GM19035 (cell line): ENCODE results near the gene DCBLD2.
A peak's percentile ranks its signal among the peaks of the same experiment; 100 is the strongest.

Experiments
- ATAC-seq: cut with Tn5 transposase; IDR thresholded peaks from one replicate; pipeline ENCODE4 v1.9.1; 2021; ENCODE audit not compliant: unreplicated experiment

Gene DCBLD2, protein sequence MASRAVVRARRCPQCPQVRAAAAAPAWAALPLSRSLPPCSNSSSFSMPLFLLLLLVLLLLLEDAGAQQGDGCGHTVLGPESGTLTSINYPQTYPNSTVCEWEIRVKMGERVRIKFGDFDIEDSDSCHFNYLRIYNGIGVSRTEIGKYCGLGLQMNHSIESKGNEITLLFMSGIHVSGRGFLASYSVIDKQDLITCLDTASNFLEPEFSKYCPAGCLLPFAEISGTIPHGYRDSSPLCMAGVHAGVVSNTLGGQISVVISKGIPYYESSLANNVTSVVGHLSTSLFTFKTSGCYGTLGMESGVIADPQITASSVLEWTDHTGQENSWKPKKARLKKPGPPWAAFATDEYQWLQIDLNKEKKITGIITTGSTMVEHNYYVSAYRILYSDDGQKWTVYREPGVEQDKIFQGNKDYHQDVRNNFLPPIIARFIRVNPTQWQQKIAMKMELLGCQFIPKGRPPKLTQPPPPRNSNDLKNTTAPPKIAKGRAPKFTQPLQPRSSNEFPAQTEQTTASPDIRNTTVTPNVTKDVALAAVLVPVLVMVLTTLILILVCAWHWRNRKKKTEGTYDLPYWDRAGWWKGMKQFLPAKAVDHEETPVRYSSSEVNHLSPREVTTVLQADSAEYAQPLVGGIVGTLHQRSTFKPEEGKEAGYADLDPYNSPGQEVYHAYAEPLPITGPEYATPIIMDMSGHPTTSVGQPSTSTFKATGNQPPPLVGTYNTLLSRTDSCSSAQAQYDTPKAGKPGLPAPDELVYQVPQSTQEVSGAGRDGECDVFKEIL

DNA sequence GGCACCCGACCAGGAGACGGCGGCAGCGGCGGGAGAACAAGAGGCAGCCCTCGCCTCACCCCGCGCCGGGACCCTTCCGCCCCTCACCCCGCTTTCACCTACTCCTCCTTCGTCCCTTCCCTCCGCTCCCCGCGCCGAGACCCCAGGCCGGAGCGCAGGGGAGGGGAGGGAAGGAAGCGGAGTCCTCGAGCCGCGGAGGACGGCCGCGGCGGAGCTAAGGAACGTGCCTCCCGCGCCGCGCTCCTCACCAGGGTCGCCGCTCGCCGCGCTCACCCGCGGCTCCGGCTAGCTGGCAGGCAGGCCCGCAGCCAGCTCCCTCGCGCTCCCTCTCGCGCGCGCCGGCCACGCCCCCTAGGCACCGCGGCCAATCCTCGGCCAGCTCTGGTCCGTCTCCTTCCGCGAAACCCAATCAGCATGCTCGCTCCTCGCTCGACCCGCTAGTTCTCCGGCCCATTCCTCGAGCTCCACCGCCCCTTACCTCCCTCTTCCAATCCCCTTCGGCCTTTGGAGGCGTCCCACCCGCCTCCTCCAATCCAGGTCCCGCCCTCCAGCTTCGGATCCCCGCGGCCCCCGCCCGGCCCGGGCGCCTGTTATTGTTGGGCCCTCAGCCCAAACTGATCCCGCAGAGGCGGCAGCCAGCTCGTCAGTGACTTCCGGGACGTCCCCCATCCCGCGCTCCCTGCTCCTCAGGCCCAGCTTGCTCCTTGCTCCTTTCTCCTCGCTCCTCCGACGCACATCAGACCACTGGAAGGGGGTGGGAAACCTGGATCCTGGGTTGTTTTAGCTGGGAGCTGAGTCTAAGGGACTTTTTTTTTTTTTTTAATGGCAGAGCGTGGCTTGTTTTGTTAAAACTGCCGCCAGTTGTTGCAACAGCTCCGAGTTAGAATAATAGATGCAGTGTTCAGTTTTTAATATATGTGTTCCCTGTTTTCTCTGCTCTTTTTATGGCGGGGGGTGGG lies at the start of gene DCBLD2:
DCBLD2 (minus strand) TSS at position 304 of the 959 bp plus-strand sequence. CDS start 369 bp downstream, outside the sequence.
- peak; percentile 99 for ATAC-seq

DNA sequence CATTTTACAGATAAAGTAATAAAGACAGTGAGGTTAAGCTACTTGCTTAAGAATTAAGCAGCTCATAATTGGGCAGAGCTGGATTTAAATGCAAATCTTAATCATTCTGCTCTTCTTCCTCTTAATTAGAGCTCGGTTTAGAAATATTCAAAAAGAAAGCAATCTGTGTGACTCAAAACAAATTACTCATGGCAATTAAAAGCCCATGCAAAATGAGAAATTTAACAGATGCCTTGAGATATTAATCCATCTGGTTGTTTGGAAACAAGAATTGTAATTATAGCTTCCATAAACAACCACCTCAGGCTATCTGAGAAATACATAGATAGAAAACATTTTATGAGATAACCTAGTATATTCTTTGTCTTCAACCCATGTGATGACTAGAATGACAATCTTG lies 44.2 kb upstream of the DCBLD2 start:
- ATAC-seq = no peak

DNA sequence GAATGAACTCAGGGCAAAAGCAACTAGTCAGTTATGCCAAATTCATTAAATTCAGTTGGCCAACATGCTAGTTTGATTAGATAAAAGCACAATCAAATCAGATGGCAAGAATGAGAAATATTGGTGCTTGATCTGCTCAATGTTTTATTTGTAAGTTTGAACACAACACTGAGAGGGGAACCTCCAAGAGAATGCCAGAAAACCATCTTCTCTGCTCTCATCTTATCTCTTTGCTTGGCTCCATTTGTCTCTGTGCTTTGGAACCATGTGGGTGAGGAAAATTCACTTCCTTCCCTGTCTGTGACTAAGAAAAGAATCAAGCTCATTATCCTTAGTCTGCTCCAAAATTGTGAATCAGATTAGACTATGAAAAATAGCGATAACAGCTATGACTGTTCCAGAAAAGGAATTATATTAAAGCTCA lies 43.6 kb upstream of the DCBLD2 start:
- ATAC-seq = no peak

DNA sequence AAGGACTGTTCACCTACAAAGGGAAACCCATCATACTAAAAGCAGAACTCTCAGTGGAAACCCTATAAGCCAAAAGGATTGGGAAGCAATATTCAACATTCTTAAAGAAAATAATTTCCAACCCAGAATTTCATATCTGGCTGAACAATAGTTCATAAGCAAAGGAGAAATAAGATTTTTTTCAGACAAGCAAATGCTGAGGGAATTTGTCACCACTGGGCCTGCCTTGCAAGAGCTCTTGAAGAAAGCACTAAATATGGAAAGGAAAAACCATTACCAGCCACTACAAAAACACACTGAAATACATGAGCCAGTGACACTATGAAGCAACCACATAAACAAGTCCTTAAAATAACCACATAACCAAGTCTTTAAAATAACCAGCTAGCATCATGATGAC lies 28.9 kb upstream of the DCBLD2 start:
- no peak for ATAC-seq

DNA sequence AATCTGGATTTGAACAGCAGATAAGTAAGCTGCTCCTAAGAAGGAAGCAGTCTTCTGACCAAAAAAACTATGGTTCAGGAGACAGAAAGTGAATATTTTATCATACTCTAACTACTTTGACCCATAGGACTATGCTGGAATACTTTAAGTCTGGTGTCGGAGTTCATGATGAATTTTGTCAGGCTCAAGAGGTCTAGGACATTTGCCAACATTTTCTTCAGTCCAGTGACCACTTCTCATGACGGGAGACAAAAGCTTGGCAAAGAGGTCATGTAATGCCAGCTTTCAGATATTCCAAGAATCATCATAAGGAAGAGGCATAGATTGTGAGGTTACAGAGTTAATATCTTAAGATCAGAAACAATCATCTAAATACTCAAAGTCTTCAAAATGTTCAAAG lies 20.5 kb upstream of the DCBLD2 start:
- no peak for ATAC-seq

DNA sequence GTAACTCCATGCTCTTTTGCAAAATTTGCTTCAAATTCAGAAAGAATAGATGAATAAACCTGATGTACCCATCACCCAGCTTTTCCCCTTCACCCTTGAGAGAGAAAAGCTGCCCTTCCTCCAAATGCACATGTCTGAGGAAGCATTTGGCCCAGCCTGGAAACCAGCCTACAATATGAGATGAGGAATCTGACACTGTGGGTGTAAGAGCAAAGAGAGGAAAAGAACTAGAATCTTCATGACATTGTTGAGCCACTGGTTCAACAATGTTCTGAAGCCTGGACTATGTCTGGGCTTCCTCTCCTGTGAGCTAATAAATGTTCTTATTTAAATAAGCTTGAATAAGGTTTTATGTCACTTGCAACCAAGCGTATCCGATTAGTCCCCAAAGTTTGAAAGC lies 18.7 kb upstream of the DCBLD2 start:
- ATAC-seq = no peak

DNA sequence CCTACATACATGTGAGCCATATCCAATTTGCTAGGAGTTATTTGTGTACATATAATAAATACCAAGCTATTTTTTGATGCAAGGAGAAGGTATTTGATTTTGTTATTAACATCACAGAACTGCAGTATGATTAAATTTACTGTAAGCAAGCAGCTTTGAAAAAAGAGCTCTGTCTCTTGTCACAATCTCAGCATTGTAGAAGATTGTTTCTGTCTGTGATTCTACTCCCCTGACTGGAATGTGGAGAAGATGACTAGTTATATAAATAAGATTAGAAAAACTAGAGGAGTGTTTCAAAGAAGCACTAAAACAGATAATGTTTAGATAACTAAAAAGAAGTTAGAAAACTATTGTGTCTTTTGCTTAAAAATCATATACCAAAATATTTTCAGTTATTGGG lies 17.1 kb upstream of the DCBLD2 start:
- ATAC-seq = no peak

DNA sequence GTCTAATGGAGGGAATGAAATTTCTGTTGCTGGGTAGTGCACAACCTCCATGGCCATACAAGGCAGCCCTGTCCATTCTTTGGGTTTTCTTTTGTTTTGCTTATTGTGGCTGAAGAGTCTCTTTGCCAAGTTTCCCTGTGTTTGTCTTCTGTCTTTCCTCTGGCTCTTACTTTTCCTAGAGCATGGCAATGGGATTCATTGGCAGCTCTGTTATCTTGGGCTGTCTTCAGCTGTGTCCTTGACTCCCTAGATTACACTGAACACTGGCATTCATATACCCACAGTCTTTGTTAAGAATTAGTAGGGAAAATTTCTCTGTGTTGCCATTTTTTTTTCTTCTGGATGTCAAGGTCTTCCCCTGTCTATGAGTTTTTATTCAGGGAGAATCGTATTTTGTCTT lies 16.1 kb upstream of the DCBLD2 start:
- no peak for ATAC-seq

DNA sequence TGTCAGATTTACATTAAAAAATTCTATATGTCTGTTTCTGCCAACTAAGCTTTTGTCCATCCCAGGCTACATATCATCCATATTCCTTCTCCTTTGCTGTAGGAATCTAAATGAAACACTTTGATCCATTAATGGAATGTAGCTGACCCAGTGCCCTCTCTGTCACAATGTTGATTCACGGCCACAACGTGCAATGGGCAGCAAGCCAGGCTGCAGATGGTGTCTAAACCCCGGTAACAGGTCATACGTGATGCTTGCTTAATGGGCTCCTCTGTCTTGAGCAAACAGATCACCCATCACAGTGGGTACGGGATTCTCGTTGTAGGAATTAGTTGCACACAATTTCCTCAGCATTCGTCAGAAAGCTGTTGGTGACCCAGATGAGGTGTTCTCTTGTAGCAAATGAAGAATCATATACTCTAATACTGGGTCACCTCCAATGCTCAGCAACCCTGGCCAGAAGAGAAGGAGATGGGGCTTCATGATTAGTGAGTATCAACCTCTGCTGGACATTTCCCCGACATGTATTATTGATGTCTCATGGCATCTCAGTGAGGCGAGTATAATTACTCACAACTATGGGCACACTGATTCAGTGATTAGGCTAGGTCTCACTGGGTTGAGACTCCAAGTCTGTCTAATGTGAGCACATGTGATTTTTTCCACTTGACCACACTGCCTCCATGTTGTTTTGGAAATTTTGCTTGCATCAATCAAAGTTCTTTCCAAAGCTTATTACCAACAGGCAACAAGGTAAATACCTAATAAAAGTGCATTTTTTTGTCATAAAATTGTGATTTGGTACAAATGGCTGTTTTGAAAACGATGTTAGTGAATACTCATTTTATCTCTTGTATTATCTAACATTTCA lies 12.9 kb upstream of the DCBLD2 start:
- no peak for ATAC-seq

DNA sequence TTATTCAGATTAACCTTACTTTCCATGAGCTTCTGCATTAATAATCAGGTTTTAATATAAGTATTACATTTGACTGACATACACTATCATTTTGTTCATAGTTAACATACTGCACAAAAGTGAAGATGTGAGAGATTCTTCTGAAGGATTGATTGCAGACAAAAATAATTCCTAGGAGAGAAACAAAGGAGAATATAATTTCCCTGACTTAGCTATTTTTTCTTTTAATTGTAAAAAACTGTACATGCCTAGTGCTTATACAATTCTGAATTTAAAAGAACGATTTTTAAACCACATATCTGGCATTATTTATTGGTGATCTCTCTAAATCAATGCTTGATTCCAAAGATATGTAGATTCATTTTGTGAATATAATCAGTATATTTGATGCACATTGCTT lies 11.0 kb upstream of the DCBLD2 start:
- ATAC-seq = no peak

DNA sequence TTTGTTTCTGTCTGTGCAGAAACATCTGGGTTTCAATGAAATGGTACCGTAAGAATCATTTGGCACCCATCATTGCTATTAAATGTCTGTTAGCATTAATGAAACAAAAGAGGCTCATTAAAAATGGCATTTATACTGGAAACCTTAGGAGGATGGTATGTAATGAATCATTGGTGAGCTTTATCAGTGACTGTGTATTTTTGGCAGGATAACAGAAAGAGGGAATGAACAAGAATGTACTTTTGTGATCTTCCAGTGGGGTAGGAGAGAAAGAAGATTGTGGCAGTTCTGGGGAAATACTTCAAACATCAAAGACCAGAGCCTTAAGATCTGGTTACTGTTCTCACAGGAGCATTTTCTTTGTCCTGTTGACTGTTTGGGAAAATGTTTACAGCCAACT lies 4.7 kb upstream of the DCBLD2 start:
- no peak for ATAC-seq

DNA sequence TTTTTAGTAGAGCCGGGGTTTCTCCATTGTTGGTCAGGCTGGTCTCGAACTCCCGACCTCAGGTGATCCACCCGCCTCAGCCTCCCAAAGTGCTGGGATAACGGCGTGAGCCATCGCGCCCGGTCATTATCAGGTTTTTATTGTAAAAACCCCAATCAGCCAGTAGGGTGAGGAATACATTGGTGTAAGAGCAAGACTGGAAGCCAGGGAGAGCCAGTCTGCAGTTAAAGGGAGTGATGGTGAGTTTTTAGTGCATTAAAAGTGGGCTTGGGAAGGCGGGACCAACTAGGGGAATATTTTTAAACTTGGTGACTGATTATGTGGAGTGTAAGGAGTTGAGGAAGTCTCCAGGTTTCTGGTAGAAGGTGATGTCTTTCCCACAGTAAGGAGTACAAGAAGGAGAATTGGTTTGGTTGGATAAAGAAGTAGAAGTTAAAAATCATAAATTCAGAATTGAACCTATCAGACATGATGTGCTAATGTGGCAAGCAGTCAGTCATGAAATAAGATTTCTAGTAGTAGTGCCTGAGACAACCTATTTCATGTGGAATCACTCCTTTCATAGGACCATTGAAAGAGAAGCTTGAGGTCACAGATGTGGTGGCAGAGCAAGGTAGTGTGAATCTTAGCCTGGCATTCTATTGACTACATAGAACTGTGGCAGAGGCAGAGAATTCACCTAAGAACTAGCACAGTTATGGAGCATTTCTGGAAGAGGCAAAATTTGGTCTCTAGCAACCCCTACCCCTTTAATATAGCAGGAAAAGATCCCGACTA lies 2.4 kb upstream of the DCBLD2 start:
- ATAC-seq = no peak

DNA sequence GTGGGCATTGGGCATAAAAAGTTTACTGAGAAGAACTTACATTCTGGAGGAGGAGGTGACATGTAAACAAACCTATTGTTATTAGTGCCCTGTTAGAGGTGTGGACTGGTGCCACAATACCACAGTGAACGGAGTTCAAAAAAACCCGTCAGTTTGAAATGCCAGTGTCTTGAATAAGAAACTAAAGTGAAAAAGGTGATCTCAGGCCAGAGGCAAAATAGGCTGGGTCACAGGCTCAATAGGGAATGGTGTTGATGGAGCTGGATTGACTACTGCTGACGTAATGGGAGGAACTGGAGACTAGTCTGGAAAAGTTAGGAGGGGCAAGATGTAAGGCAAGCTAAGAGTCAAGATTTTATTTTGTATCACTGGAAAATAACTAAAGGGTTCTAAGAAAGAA lies 1.6 kb upstream of the DCBLD2 start:
- ATAC-seq = no peak

DNA sequence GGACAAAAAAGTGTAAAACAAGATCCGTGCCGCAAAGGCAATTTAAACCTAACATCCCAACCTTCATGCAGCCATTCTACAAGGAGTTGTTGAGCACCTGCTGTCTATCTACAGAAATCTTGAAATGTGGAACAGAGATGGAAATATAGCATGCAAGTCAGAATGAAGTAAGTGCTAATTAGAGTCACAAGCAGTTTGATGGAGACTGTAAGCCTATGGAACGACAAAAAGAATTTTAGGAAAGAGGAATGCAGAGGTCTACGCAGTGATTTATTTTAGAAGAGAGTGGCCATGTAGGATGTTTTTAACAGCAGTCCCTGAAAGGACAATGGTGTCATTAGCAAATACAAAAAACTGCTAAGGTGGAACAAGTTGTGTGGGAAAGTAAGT lies 851 bp upstream of the DCBLD2 start:
- ATAC-seq = no peak

DNA sequence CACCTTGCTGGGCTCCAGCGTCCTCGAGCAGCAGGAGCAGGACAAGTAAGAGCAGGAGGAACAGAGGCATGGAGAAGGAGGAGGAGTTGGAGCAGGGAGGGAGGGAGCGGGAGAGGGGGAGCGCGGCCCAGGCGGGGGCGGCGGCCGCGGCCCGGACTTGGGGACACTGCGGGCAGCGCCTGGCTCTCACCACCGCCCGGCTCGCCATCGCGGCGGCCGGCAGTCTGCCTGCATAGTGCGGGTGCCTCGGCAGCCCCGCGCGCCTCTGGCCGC lies 440 bp downstream of the DCBLD2 start:
- ATAC-seq = peak; percentile 39

DNA sequence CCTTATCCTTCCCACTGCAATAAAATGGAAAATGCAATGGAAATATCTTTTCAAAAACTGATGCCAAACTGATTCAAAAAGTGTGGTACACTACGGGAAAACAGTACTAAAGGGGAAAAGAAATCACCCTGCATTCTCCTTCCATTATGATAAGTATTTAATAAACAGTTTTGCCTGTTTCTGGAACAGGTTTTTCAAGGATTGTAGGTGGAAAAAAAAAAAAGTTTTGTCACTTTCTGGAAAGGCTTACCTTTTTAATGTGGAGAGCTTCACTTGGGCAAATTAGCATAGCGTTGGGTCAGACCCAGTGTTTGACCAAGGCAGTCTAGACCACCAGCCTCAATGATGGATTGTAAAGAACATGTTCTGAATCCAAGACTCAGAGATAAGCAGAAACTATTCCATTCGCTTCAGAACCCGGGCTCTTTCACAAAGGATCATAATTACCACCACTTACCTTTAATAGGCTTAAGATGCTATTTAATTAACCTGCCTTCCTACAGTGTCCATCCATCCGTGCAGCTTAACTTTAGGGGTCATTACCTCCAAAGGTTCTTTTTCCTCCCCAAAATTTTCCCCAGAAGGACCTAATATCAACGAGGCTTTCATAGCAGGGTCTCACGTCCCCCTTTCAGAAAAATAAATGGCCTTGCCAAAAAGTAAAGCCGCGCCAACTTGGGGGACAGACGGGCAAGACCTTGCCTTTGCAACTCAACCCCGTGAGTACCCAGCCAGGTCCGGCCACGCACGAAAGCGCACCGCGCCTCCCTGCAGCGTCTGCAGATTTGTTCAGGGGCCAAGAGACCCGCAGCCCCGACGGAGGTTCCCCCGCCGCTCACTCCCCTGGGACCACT lies 1.0 kb downstream of the DCBLD2 start:
- ATAC-seq = peak; percentile 3

DNA sequence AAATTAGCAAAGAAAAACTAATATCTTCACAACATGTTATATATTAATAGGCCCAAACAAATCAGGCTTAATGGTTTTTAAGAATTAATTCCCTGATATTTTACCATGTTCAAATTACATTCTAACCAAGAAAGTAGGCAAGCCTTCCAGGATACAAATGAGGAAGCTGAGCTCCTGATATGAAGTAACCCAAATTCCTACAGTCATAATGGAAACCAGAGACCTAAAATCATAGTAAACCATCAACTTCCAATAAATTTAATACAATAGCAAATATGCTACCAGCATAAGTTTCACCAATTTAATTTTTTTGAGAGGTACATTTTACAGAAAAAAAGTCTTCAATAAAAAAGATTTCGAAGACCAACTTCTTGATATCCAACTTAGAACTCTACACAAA lies 3.8 kb downstream of the DCBLD2 start:
- no peak for ATAC-seq

DNA sequence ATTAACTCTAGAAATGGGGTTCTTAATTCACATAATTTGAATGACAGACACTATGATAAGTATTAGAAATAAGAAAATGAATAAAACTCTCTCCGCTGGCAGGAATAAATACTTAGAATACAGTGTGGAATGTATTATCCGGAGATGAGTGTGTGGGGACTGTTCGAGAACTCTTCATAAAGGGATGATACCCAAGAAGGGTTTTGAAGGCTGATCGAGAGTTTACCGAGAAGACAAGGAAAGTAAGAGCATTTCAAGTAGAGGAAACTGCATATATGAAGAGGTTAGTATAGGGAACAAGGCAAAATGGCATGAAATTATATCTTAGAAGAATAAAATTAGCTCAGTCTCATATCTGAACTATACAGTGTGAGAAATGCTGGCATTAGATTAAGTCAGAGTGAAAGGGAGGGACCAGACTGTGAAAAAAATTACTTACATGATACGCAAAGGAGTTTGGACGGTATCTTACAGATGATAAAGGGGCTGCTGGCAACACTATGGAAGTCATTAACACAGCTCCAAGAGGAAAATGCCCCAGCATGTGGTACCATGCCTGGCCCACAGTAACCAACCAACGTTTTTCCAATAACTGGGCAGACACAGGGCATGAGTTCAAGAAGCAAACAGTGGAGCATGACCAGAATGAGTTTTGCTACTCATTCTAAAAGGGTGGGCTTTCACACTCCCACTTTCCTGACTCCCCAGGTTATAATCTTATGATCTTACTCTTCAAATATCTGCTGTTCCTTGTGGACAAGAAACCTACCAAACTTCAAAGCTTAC lies 6.5 kb downstream of the DCBLD2 start:
- no peak for ATAC-seq
